NCI-H2029 treated with DMSO at 0.1 percent for 48 hours (cell line): ENCODE measurements around the gene DUSP14.
A peak's percentile ranks its signal among the peaks of the same experiment; 100 is the strongest.
"Not testable (repeated sequence)": the region's sequence is repeated elsewhere in the genome, so short reads cannot be mapped to it uniquely, and the experiment has no call there.

Experiments
- DNase-seq: peaks from one replicate; lab custom pipeline; 2025; lab: John Stamatoyannopoulos, UW

The DUSP14 gene

GRCh38 chr17:37485938-37486570, 3.6 kb upstream of the DUSP14 start:
- no peak for DNase-seq

- DNase-seq: peak; percentile 91
Observed at GRCh38 chr17:37488009-37488604, 1.6 kb upstream of the DUSP14 start.

- peak; percentile 42 for DNase-seq
Observed at GRCh38 chr17:37488607-37489196, 989 bp upstream of the DUSP14 start.

DNA sequence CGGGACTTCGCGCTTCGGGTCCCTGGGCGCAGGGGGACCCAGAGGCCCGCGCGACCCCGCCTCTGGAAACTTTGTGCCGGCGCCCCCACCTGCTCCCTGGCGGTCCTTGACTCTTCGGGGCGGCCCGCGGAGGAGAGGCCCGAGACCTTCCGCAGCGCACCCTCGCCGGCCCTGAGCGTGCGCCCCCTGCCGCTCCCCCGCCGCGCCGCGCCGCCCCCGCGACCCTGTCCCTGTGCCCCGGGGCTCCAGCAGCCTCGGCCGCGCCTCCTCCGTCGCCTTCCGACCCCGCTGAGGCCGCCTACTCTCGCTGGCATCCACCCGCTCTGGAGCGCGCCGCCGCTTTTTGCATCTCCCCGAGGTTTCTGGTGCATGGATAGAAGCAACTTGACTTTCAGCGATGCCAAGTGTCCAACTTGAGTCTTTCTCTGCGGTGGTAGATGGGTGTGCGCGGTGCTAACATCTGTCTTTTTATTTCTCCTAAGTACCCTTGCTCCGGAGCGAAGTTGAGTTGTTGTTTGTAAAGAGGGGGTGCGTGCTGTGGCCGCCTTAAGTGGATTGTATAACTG, 414 bp downstream of the DUSP14 start:
- DNase-seq: no peak

DNA sequence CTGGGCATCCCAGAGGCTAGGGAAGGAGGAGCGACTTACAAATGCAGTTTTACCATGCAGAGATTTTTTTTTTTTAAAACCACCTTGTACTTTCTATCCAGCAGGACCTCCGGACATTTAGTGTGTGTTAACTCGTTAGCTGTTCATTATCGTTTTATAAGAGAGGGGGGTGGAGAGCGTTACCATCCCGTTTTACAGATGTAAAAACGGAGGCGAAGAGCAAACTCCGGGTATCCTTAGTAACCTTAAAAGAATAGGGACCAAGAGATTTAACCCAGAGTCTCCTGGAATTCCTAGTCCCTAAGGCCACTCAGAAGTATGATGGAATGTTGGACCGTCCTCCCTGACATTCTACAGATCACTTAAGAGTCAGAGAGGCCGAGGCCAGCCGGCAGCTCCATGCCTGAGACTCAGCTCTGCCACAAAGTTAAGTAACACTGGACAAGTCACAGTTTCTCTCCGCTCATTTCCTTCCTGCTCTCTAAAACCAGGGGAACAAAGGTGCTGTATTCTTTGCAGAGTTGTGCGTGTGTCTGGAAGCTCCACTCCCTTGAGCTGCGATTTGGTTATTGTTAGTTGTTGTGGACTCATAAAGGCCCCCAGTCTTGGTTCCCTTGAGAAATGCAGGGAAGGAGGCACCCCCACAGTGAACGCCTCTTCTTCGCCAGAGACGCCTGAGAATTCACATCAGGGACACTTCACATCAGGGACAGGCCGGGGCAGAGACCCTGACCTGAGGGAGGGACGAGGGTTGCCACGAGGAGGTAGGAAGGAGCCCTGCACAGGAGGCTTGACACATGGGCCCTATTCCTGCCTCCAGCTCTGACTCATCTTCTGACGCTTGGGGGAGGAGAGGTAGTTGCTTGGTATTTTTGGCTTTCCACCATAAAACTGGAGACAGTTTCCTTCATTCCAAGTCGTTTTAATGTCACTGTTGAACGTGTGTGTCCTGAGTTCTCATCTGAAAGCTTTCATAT, 1.2 kb downstream of the DUSP14 start:
- DNase-seq: no peak

GRCh38 chr17:37492167-37492566, 2.5 kb downstream of the DUSP14 start:
- DNase-seq: no peak

DNA sequence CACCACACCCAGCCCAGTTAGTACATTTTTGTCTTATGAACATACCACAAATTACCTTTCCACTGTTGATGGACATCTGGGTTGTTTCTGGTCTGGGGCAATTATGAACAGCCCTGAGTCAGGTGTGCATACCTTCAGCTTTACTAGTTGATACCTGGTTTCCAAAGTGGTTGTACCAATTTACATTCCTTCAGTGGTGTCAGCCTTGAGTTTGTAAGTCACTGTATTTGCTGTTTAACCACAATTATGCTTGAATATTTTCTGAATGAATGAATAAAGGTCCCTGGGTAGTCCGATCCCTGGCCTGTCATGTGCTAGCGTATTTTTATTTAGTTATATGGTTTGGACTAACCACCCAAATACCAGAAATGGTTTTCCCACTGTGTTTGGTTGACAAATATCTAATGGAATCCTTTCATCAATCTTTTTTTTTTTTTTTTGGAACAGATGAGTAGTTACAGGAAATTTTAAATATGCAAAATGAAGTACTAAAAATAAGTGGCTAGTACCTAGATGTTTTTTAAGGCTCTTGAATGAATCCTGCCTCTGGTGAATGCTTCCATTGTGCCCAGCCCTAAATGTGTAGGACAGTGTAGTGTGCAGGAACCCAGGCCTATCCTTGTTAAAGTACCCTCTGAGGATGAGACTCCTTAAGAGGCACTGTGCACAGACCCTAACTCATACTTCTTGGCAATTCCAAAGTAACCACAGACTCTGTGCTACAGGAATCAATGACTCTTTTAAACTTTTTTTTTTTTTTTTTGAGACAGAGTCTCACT, 3.7 kb downstream of the DUSP14 start:
- DNase-seq: no peak

- DNase-seq: no peak
Observed at GRCh38 chr17:37494401-37494831, 4.7 kb downstream of the DUSP14 start.

DNA sequence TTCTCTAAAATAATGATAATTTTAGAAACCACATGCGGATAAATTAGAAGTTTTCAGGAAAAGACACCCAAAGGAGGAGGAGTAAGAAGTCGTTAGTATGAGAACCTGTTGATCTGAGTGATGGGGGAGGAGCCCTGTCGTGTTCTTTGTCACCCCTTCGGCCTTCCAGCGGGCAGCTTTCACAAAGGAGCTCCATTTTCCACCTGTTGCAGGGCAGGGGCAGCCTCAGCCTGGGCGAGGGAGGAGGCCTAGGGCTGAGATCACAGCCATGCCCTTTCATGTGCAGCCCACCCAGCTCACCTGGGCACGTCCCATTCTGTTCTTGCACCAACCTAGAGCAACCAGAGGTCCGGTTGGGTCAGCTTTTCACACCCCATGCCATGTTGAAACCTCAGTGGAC, 5.3 kb downstream of the DUSP14 start:
- DNase-seq: no peak

GRCh38 chr17:37500378-37500777, 10.7 kb downstream of the DUSP14 start:
- no peak for DNase-seq

DNA sequence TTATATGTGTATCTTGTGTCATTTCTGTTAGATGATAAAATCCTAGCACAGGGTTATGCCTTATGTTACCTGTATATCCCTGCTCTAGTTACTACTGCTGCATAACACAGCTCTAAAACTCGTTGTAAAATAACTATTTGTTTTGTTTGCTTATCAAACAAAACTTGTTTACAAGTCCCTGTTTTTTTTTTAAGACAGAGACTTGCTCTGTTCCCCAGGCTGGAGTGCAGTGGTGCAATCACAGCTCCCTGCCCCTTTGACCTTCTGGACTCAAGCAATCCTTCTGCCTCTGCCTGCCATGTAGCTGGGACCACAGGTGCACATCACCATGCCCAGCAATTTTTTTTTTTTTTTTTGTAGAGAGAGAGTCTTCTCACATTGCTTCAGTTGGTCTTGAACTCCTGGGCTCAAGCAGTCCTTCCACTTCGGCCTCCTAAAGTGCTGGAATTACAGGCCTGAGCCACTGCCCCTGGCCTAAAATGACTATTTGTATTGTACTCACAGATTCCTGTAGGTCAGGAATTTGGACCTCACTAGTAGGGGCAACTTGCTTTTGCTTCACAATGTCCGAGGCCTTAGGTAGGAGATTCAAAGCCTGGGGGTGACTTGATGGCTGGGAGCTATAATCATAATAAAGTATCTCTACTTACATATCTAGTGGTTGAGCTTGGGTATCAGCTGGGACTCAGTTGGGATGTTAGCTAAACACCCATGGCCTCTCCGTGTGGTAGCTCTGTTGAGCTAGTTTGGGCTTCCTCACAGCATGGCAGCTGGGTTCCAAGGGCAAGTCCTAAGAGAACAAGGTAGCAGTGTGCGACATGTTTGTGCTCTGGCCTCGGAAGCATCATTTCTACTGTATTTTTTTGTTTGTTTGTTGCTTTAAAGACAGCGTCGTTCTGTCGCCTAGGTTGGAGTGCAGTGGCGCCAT, 12.6 kb downstream of the DUSP14 start:
- DNase-seq: no peak

GRCh38 chr17:37503148-37503547, 13.5 kb downstream of the DUSP14 start:
- DNase-seq: no peak

GRCh38 chr17:37505333-37505732, 15.6 kb downstream of the DUSP14 start:
- no peak for DNase-seq

DNA sequence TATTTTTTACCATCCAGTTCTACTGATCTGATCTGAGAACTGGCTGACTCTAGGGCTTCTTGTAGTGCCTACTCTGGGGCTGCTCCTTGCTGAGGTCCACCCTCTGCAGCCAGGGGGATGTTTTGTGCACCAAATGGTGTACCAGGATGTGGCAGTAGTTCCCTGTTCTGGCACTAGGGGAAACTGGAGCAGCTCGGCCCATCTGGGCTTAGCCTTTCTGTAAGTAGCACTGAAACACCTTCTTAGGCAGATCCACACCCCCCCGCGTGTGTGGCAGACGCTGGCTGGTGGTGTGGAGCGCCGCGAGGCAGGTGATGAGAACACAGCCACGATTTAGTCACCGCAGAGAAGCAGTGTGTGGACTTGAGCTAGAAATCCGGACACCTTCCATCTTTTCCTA, 17.0 kb downstream of the DUSP14 start:
- DNase-seq: no peak

DNA sequence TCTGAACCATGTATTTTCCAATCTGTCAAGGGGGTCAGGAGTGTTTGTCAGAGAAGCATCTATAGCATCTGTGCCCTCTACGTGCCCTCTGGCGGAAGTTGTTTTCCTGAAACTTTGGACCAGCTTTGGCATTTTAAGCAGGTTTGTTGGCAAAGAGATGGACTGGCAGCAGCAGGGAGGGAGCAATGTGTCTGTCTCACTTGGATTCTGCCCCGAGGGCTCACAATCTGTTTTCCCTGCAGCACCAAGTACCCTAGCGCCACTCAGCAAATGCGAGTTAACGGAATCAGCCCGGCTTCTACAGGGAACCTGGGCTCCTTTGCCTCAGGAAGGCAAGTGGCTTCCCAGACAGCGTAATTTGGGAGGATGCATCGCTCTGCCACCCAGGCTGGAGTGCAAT, 17.4 kb downstream of the DUSP14 start:
- DNase-seq: no peak

DNA sequence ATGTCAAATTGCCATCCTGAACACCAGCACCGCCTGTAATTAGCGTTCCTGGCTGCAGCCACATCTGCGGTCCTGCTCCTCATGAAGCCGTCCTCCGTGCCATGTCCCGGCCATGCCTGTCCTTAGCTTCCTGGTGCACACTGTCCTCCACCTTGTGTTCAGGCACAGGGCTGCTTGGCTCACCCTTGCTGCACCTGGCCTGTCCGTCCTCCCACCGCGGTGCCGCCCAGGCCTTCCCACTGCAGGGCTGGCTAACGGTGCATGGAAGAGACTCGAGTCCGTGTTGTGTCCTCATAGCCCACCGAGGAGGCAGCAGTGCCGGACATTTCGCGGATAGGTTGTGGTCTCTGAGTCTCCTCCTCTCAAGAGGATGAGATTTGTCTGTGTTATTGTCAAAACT, 20.4 kb downstream of the DUSP14 start:
- no peak for DNase-seq

DNA sequence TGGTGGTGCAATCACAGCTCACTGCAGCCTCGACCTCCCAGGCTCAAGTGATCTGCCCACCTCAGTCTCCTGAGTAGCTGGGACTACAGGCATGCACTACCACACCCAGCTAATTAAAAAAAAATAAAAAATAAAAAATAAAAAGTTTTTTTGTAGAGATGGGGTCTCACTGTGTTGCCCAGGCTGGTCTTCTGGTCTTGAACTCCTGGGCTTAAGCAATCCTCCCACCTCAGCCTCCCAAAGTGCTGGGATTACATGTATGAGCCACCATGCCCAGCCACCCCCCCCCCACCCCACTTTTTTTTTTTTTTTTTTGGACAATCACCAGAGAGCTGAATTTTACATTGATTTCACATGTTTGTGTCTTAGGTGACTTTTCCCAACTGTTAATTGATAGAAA, 22.0 kb downstream of the DUSP14 start:
- DNase-seq: not testable (repeated sequence)

DNA sequence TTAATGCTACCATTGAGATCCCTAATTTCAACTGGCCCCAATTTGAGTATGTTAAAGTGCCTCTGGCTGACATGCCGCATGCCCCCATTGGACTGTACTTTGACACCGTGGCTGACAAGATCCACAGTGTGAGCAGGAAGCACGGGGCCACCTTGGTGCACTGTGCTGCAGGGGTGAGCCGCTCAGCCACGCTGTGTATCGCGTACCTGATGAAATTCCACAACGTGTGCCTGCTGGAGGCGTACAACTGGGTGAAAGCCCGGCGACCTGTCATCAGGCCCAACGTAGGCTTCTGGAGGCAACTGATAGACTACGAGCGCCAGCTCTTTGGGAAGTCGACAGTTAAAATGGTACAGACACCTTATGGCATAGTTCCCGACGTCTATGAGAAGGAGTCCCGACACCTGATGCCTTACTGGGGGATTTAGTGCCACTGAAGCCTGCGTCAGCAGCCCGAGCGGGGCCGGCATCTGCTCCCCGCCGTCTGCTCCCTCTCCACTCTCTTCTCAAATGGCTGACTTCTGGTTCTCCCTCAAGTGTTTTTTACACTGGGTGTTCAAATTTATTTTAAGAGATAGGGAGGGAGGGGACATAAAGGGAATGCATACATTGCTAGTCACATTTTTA, 22.9 kb downstream of the DUSP14 start:
- DNase-seq: no peak

DNA sequence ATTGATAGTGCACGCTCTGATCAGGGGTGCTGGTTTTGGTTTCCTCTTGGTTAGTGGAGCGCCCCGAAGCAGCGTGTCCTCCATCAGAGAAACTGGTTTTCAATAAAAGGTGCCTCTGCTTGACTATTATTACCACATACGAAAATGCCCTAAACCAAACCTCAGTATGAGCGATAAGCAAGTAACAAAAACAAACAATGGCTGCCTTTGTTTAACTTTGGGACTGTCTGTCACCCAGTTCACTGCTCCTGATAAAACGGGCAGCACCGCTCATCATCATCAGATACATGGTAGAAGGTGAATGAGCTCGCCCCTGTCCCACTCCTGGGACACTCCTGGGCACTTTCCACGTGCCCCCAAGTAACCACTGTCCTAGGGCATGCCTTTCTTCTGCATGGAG, 24.0 kb downstream of the DUSP14 start:
- DNase-seq: no peak

GRCh38 chr17:37516127-37516571, 26.5 kb downstream of the DUSP14 start:
- no peak for DNase-seq
